ENCODE results near the gene CEMIP. TPM values are rescaled to one million over a fixed set of nuclear protein-coding genes. Genes with fewer than 3 reads are reported as not detected.

CEMIP gene
- polyA plus RNA-seq, 1 experiment, result 221 TPM

DNA sequence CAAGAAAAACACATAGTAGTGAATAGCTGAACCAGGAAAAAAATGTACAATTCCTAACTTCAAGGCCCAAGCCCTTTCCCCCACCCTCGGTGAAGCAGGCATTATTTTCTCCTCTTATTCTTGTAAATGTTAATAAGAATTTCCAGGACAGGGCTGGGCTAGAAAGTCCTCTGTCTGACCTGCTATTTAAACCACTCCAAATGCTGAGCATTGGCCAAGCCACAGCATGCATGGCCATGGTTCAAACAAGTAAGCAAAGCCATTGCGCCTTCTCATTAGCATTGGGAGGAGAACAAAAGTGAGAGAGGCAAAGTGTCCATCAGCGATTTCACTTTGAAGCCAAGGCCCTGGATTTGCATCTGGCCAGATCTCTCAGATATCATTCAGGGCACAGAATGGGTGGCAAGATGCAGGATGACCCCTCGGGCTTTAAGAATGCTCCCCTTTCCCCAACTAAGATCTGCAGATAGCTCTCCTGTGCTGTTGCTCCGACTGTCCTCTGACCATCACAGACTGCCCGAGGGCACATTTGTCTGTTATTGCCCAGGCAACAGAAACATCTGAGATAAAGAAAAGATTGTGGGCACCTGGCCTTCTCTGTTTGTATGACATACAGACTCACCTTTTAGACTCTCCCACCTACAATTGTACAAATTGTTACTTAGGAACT lies 46.3 kb downstream of the CEMIP start:
- Histone ChIP-seq H3K27me3 (ENCODE audit: control insufficient read depth, insufficient read depth, low read length) (no peaks in the 10 kb centered on the region), H3K27ac (ENCODE audit: low read depth, low read length) (peak overlapping the region; percentile 24), H3K9me3 (ENCODE audit: control insufficient read depth, insufficient read depth, low read length) (no peaks in the 10 kb centered on the region), H3K4me3 (ENCODE audit: low read depth, low read length) (no peak overlapping the region)
- ChIA-PET POLR2A (no interaction called here), CTCF (interaction anchor here (1.0 kb wide), 1 partner anchor 259 kb away, joined by 3 read pairs; no protein-coding TSS in a partner anchor)
- DNase-seq (ENCODE audit: low read depth, low spot score), result no peak
- TF ChIP-seq, protein P1, sequence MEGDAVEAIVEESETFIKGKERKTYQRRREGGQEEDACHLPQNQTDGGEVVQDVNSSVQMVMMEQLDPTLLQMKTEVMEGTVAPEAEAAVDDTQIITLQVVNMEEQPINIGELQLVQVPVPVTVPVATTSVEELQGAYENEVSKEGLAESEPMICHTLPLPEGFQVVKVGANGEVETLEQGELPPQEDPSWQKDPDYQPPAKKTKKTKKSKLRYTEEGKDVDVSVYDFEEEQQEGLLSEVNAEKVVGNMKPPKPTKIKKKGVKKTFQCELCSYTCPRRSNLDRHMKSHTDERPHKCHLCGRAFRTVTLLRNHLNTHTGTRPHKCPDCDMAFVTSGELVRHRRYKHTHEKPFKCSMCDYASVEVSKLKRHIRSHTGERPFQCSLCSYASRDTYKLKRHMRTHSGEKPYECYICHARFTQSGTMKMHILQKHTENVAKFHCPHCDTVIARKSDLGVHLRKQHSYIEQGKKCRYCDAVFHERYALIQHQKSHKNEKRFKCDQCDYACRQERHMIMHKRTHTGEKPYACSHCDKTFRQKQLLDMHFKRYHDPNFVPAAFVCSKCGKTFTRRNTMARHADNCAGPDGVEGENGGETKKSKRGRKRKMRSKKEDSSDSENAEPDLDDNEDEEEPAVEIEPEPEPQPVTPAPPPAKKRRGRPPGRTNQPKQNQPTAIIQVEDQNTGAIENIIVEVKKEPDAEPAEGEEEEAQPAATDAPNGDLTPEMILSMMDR (IDR thresholded peaks at IDR 0.05; ENCODE audit: low read depth, low read length), result no peak

DNA sequence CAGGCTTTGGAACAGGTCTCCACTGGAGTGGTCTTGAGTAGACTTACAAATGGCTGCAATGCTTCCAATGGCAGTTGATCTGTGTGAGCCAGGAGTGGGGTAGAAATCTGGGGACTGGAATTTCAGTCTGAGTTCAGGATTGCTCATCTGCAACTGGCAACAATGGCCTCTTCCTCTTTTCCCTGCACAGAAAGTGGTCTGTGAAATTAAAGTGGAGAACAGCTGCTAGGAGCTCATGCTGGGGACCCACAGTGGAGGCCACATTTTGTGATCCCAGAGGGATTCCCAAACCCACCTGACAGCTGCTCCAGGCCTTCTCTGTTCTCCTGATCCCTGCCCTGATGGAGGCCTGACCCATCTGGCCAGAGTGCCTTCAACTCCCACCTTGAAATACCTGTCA lies 49.6 kb downstream of the CEMIP start:
- no peak for DNase-seq (ENCODE audit: low read depth, low spot score)
- Histone ChIP-seq H3K4me3 (ENCODE audit: low read depth, low read length) (no peak overlapping the region), H3K9me3 (ENCODE audit: control insufficient read depth, insufficient read depth, low read length) (no peaks in the 10 kb centered on the region), H3K27me3 (ENCODE audit: control insufficient read depth, insufficient read depth, low read length) (peaks cover 2% of the 10 kb centered on the region), H3K27ac (ENCODE audit: low read depth, low read length) (no peak overlapping the region)
- TF ChIP-seq, protein P1 (IDR thresholded peaks at IDR 0.05; ENCODE audit: low read depth, low read length), result no peak
- POLR2A ChIA-PET, result no interaction called here
- CTCF ChIA-PET, result interaction anchor here (0.9 kb wide), 1 partner anchor 49 kb away, joined by 3 read pairs; the partner anchor contains the start of gene CEMIP

DNA sequence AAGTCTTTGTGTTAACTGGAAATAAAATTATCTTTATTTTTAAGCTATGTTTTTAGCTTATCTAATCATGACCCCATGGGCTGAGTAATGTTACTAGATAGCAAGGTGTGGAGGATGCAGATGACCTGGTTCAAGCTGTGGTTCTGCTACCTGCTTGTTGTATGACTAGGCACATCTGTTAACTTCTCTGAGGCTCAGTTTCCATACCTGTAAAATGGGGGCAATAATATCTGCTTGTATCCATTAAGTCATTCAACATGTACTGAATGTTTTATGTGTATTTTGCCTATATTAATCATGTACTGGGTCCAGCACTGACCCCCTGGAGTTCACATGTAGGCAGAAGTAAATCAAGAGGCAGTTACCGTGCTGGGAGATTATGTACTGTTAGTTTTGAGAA lies 51.5 kb downstream of the CEMIP start:
- CTCF ChIA-PET, result no interaction called here
- H3K9me3 ChIP-seq (ENCODE audit: control insufficient read depth, insufficient read depth, low read length), result no peaks in the 10 kb centered on the region
- H3K27me3 ChIP-seq (ENCODE audit: control insufficient read depth, insufficient read depth, low read length), result peaks cover 6% of the 10 kb centered on the region
- TF ChIP-seq, protein P1 (IDR thresholded peaks at IDR 0.05; ENCODE audit: low read depth, low read length), result no peak
- H3K4me3 ChIP-seq (ENCODE audit: low read depth, low read length), result no peak overlapping the region
- H3K27ac ChIP-seq (ENCODE audit: low read depth, low read length), result no peak overlapping the region
- POLR2A ChIA-PET, result no interaction called here
- no peak for DNase-seq (ENCODE audit: low read depth, low spot score)

DNA sequence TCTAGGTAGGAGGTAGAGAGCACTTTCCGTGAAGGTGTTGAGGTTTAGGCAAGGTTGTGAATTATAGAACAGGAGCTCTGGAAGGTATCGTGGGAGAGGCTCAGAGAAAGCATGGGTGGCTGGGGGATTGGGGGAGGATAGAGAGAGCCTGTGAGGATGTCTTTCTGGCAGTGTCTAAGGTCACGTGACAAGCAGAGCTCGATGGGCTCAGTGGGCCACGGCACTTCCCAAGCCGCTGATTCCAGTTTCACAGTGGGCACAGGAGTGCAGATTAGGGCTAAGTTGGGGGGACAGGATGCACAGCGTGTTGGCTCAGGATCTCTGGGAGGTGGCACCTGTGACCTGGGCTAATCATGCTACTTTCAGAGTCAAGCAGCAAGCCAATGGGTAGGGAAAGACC lies 52.0 kb downstream of the CEMIP start:
- DNase-seq (ENCODE audit: low read depth, low spot score), result no peak
- peaks cover 6% of the 10 kb centered on the region for H3K27me3 ChIP-seq (ENCODE audit: control insufficient read depth, insufficient read depth, low read length)
- TF ChIP-seq, protein P1 (IDR thresholded peaks at IDR 0.05; ENCODE audit: low read depth, low read length), result no peak
- no peaks in the 10 kb centered on the region for H3K9me3 ChIP-seq (ENCODE audit: control insufficient read depth, insufficient read depth, low read length)
- ChIA-PET CTCF (no interaction called here), POLR2A (no interaction called here)
- no peak overlapping the region for H3K27ac ChIP-seq (ENCODE audit: low read depth, low read length)
- H3K4me3 ChIP-seq (ENCODE audit: low read depth, low read length), result no peak overlapping the region

DNA sequence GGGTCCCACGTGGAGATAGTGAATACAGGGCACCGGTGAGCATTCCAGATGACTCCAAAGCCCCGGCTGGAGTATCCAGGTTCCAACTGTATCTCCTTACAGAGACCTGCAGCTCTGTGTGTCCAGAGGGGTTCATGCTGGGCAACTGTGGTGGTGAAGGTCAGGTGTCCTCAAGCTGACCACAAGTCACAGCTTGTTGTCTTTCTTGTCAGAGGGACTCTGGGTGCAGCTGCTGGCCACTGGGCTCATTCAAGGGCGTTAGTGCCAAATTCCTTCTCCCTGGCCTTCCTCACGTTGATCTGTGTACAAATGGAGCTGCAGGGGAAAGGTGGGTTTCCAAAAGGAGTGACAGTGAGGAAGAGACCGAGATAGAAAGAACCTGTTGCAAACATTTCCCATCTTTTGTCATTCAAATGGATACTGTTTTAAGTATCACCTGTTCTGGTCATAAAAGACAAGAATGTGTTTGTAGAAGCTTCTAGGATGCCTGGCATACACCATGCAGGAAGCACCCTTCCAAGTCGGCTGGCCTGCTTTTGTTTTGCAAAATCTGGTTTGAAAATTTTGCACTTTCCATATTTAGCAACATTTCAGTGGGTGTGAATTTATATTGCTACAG lies 52.5 kb downstream of the CEMIP start:
- TF ChIP-seq, protein P1 (IDR thresholded peaks at IDR 0.05; ENCODE audit: low read depth, low read length), result no peak
- ChIA-PET POLR2A (no interaction called here), CTCF (interaction anchor here (0.5 kb wide), 1 partner anchor 52 kb away, joined by 3 read pairs; the partner anchor contains the start of gene CEMIP)
- H3K27ac ChIP-seq (ENCODE audit: low read depth, low read length), result no peak overlapping the region
- peaks cover 6% of the 10 kb centered on the region for H3K27me3 ChIP-seq (ENCODE audit: control insufficient read depth, insufficient read depth, low read length)
- H3K9me3 ChIP-seq (ENCODE audit: control insufficient read depth, insufficient read depth, low read length), result no peaks in the 10 kb centered on the region
- H3K4me3 ChIP-seq (ENCODE audit: low read depth, low read length), result no peak overlapping the region
- no peak for DNase-seq (ENCODE audit: low read depth, low spot score)
